BLaER1 (cell line): ENCODE results near the gene SLC25A1.

Source experiments
- H3K27ac ChIP-seq: shearing (Covaris generic); formaldehyde crosslinking; 2 replicates; pipeline ENCODE4 v1.8.1; 2022
- H3K27me3 ChIP-seq: shearing (Covaris generic); formaldehyde crosslinking; 2 replicates; pipeline ENCODE4 v1.8.1; 2022
- H3K36me3 ChIP-seq: shearing (Covaris generic); formaldehyde crosslinking; 2 replicates; pipeline ENCODE4 v1.8.1; 2022
- H3K4me1 ChIP-seq: shearing (Covaris generic); formaldehyde crosslinking; 2 replicates; pipeline ENCODE4 v1.8.1; 2022
- H3K4me2 ChIP-seq: shearing (Covaris generic); formaldehyde crosslinking; 2 replicates; pipeline ENCODE4 v1.8.1; 2022
- H3K4me3 ChIP-seq: shearing (Covaris generic); formaldehyde crosslinking; 2 replicates; pipeline ENCODE4 v1.8.1; 2022
- H3K9ac ChIP-seq: shearing (Covaris generic); formaldehyde crosslinking; 2 replicates; pipeline ENCODE4 v1.8.1; 2022
- H3K9me3 ChIP-seq: shearing (Covaris generic); formaldehyde crosslinking; 2 replicates; pipeline ENCODE4 v1.8.1; 2022
- H4K20me1 ChIP-seq: shearing (Covaris generic); formaldehyde crosslinking; 2 replicates; pipeline ENCODE4 v1.8.1; 2022
- Cebpa-rat ChIP-seq: shearing (Covaris generic); IDR thresholded peaks from 2 replicates; pipeline ENCODE4 v1.8.1; 2022

The SLC25A1 gene

GRCh38 chr22:19178657-19179496 is at the start of gene SLC25A1:
Gene SLC25A1, minus strand, starts transcription at chr22:19178736. Its CDS starts 63 bp downstream, at chr22:19178673.
- H3K27me3 ChIP-seq, result no peaks in the 10 kb centered on the region
- peak within 1 kb of the TSS; percentile 99 for H3K4me2 ChIP-seq
- H3K9me3 ChIP-seq, result no peaks in the 10 kb centered on the region
- peak within 1 kb of the TSS; percentile 98 for H3K9ac ChIP-seq
- peak within 1 kb of the TSS; percentile 97 for H3K4me3 ChIP-seq
- peak within 1 kb of the TSS; percentile 97 for H3K27ac ChIP-seq
- peaks cover 16% of the 10 kb centered on the region for H3K36me3 ChIP-seq
- peaks cover 65% of the 10 kb centered on the region for H4K20me1 ChIP-seq
- H3K4me1 ChIP-seq, result peaks cover 66% of the 10 kb centered on the region
- TF ChIP-seq Cebpa-rat, result no peak

GRCh38 chr22:19228179-19228578 is 49.6 kb upstream of the SLC25A1 start:
- Histone ChIP-seq H4K20me1 (no peaks in the 10 kb centered on the region), H3K9me3 (peaks cover 3% of the 10 kb centered on the region), H3K4me3 (no peak overlapping the region), H3K4me1 (peaks cover 6% of the 10 kb centered on the region), H3K9ac (no peak overlapping the region), H3K36me3 (peaks cover 92% of the 10 kb centered on the region), H3K27me3 (no peaks in the 10 kb centered on the region), H3K27ac (no peak overlapping the region), H3K4me2 (no peak overlapping the region)
- no peak for TF ChIP-seq Cebpa-rat

- Histone ChIP-seq H4K20me1 (no peaks in the 10 kb centered on the region), H3K4me1 (peaks cover 15% of the 10 kb centered on the region), H3K36me3 (peaks cover 94% of the 10 kb centered on the region), H3K27me3 (no peaks in the 10 kb centered on the region), H3K9me3 (no peaks in the 10 kb centered on the region), H3K4me2 (no peak overlapping the region), H3K4me3 (no peak overlapping the region), H3K9ac (no peak overlapping the region), H3K27ac (no peak overlapping the region)
- no peak for TF ChIP-seq Cebpa-rat
Measured at GRCh38 chr22:19226428-19226827, 47.9 kb upstream of the SLC25A1 start.

GRCh38 chr22:19225560-19225959 is 47.0 kb upstream of the SLC25A1 start:
- Histone ChIP-seq H3K36me3 (peaks cover 95% of the 10 kb centered on the region), H3K27me3 (no peaks in the 10 kb centered on the region), H3K9me3 (no peaks in the 10 kb centered on the region), H3K4me1 (peaks cover 15% of the 10 kb centered on the region), H3K9ac (no peak overlapping the region), H3K4me3 (no peak overlapping the region), H3K27ac (no peak overlapping the region), H4K20me1 (no peaks in the 10 kb centered on the region), H3K4me2 (no peak overlapping the region)
- no peak for TF ChIP-seq Cebpa-rat

GRCh38 chr22:19224985-19225384 is 46.4 kb upstream of the SLC25A1 start:
- Histone ChIP-seq H3K9me3 (no peaks in the 10 kb centered on the region), H3K4me3 (no peak overlapping the region), H4K20me1 (no peaks in the 10 kb centered on the region), H3K36me3 (peaks cover 95% of the 10 kb centered on the region), H3K4me1 (peaks cover 15% of the 10 kb centered on the region), H3K4me2 (no peak overlapping the region), H3K27me3 (no peaks in the 10 kb centered on the region), H3K27ac (no peak overlapping the region), H3K9ac (no peak overlapping the region)
- TF ChIP-seq Cebpa-rat, result no peak

GRCh38 chr22:19224557-19224956 is 46.0 kb upstream of the SLC25A1 start:
- Histone ChIP-seq H3K4me2 (no peak overlapping the region), H3K9me3 (no peaks in the 10 kb centered on the region), H3K9ac (no peak overlapping the region), H3K4me1 (peaks cover 15% of the 10 kb centered on the region), H3K36me3 (peaks cover 95% of the 10 kb centered on the region), H4K20me1 (no peaks in the 10 kb centered on the region), H3K4me3 (no peak overlapping the region), H3K27me3 (no peaks in the 10 kb centered on the region), H3K27ac (no peak overlapping the region)
- no peak for TF ChIP-seq Cebpa-rat

GRCh38 chr22:19223617-19224016 is 45.1 kb upstream of the SLC25A1 start:
- Histone ChIP-seq H4K20me1 (no peaks in the 10 kb centered on the region), H3K9me3 (no peaks in the 10 kb centered on the region), H3K27me3 (no peaks in the 10 kb centered on the region), H3K4me2 (no peak overlapping the region; the same call in 1 of the 2 replicates), H3K4me1 (peaks cover 21% of the 10 kb centered on the region), H3K9ac (no peak overlapping the region), H3K36me3 (peaks cover 90% of the 10 kb centered on the region), H3K4me3 (no peak overlapping the region), H3K27ac (no peak overlapping the region)
- TF ChIP-seq Cebpa-rat, result no peak

- Histone ChIP-seq H3K4me1 (peaks cover 26% of the 10 kb centered on the region), H3K27me3 (no peaks in the 10 kb centered on the region), H3K27ac (no peak overlapping the region), H3K9me3 (no peaks in the 10 kb centered on the region), H3K4me2 (peak overlapping the region; percentile 28), H4K20me1 (no peaks in the 10 kb centered on the region), H3K36me3 (peaks cover 85% of the 10 kb centered on the region), H3K9ac (no peak overlapping the region), H3K4me3 (no peak overlapping the region)
- TF ChIP-seq Cebpa-rat, result no peak
Measured at GRCh38 chr22:19223110-19223509, 44.6 kb upstream of the SLC25A1 start.

GRCh38 chr22:19222242-19223005 is 43.9 kb upstream of the SLC25A1 start:
- no peak overlapping the region for H3K9ac ChIP-seq

GRCh38 chr22:19220867-19221266 is 42.3 kb upstream of the SLC25A1 start:
- no peak for TF ChIP-seq Cebpa-rat
- peaks cover 67% of the 10 kb centered on the region for H3K36me3 ChIP-seq
- no peaks in the 10 kb centered on the region for H3K9me3 ChIP-seq

More at GRCh38 chr22:19222242-19223005, 43.9 kb upstream of the SLC25A1 start:
- TF ChIP-seq Cebpa-rat, result no peak
- Histone ChIP-seq H3K4me1 (peaks cover 32% of the 10 kb centered on the region), H4K20me1 (no peaks in the 10 kb centered on the region), H3K27ac (no peak overlapping the region), H3K27me3 (no peaks in the 10 kb centered on the region), H3K4me2 (peak overlapping the region; percentile 28), H3K36me3 (peaks cover 78% of the 10 kb centered on the region), H3K9me3 (no peaks in the 10 kb centered on the region), H3K4me3 (no peak overlapping the region)

More at GRCh38 chr22:19220867-19221266, 42.3 kb upstream of the SLC25A1 start:
- H3K27ac ChIP-seq, result no peak overlapping the region
- H3K4me2 ChIP-seq, result no peak overlapping the region
- no peaks in the 10 kb centered on the region for H3K27me3 ChIP-seq
- H3K4me3 ChIP-seq, result no peak overlapping the region
- H3K4me1 ChIP-seq, result peaks cover 32% of the 10 kb centered on the region
- no peaks in the 10 kb centered on the region for H4K20me1 ChIP-seq
- H3K9ac ChIP-seq, result no peak overlapping the region
